ENCODE results near the gene FARP2.

- TF ChIP-seq, protein P1, sequence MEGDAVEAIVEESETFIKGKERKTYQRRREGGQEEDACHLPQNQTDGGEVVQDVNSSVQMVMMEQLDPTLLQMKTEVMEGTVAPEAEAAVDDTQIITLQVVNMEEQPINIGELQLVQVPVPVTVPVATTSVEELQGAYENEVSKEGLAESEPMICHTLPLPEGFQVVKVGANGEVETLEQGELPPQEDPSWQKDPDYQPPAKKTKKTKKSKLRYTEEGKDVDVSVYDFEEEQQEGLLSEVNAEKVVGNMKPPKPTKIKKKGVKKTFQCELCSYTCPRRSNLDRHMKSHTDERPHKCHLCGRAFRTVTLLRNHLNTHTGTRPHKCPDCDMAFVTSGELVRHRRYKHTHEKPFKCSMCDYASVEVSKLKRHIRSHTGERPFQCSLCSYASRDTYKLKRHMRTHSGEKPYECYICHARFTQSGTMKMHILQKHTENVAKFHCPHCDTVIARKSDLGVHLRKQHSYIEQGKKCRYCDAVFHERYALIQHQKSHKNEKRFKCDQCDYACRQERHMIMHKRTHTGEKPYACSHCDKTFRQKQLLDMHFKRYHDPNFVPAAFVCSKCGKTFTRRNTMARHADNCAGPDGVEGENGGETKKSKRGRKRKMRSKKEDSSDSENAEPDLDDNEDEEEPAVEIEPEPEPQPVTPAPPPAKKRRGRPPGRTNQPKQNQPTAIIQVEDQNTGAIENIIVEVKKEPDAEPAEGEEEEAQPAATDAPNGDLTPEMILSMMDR (IDR thresholded peaks at IDR 0.05) = no peak
- TF ChIP-seq FOXM1 (IDR thresholded peaks at IDR 0.05; ENCODE audit: low read depth) = no peak
- TF ChIP-seq TAF1 (IDR thresholded peaks at IDR 0.05; ENCODE audit: borderline replicate concordance, low read depth, low read length) = no peak
- TF ChIP-seq MAX (IDR thresholded peaks at IDR 0.05; ENCODE audit: low read depth) = no peak
- no peak for TF ChIP-seq REST (IDR thresholded peaks at IDR 0.05; ENCODE audit: low read depth, low read length)
- TF ChIP-seq POLR2AphosphoS5 (IDR thresholded peaks at IDR 0.05; ENCODE audit: low read depth, low read length) = no peak
- no peak for TF ChIP-seq YY1 (IDR thresholded peaks at IDR 0.05; ENCODE audit: low read depth)
- no peak for TF ChIP-seq EP300 (IDR thresholded peaks at IDR 0.05; ENCODE audit: borderline replicate concordance in 1 of 2, low read depth in 1 of 2, low read length in 1 of 2)
- TF ChIP-seq TEAD4 (IDR thresholded peaks at IDR 0.05; ENCODE audit: borderline replicate concordance, insufficient read depth) = no peak
Measured at GRCh38 chr2:241425368-241425767, 69.3 kb downstream of the FARP2 start.
